ENCODE results near the gene ANKRD29.

Gene ANKRD29

GRCh38 chr18:23612434-23613090 is 50.1 kb downstream of the ANKRD29 start:
- DNase-seq, result no peak

- no peak for DNase-seq
Measured at GRCh38 chr18:23609390-23610023, 53.2 kb downstream of the ANKRD29 start.

GRCh38 chr18:23608211-23608610 is 54.5 kb downstream of the ANKRD29 start:
- no peak for DNase-seq

- DNase-seq, result no peak
Measured at GRCh38 chr18:23605941-23606340, 56.8 kb downstream of the ANKRD29 start.

- DNase-seq, result no peak
Measured at GRCh38 chr18:23599809-23600208, 62.9 kb downstream of the ANKRD29 start.

- no peak for DNase-seq
Measured at GRCh38 chr18:23596183-23596582, 66.5 kb downstream of the ANKRD29 start.

GRCh38 chr18:23595591-23595990 is 67.1 kb downstream of the ANKRD29 start:
- DNase-seq, result no peak

GRCh38 chr18:23593720-23594119 is 69.0 kb downstream of the ANKRD29 start:
- no peak for DNase-seq

GRCh38 chr18:23592911-23593310 is 69.8 kb downstream of the ANKRD29 start:
- DNase-seq, result no peak

- DNase-seq, result no peak
Measured at GRCh38 chr18:23591011-23591410, 71.7 kb downstream of the ANKRD29 start.

GRCh38 chr18:23588836-23589560 is 73.7 kb downstream of the ANKRD29 start:
- DNase-seq, result no peak

- no peak for DNase-seq
Measured at GRCh38 chr18:23587220-23587642, 75.5 kb downstream of the ANKRD29 start.

GRCh38 chr18:23586249-23587196 is 76.2 kb downstream of the ANKRD29 start, which contains the start of gene NPC1:
TSS of gene NPC1 (minus strand) at chr18:23586506. CDS start at chr18:23586343, 163 bp downstream.
- peak; percentile 95 for DNase-seq

- no peak for DNase-seq
Measured at GRCh38 chr18:23585897-23586248, 76.8 kb downstream of the ANKRD29 start.

GRCh38 chr18:23585007-23585871 is 77.5 kb downstream of the ANKRD29 start:
- no peak for DNase-seq

- no peak for DNase-seq
Measured at GRCh38 chr18:23584019-23584983, 78.4 kb downstream of the ANKRD29 start.

- no peak for DNase-seq
Measured at GRCh38 chr18:23583071-23583865, 79.4 kb downstream of the ANKRD29 start.

GRCh38 chr18:23580677-23581367 is 81.9 kb downstream of the ANKRD29 start:
- no peak for DNase-seq
